Measurements from ENCODE around the gene ARHGEF7.
A peak's percentile ranks its signal among the peaks of the same experiment; 100 is the strongest.

ARHGEF7 gene

GRCh38 chr13:111178402-111178801 is 63.3 kb downstream of the ARHGEF7 start:
- Histone ChIP-seq H3K4me2 (ENCODE audit: low read length) (peak overlapping the region; percentile 51; the same call in 1 of the 2 replicates), H3K27ac (ENCODE audit: low read depth, low read length, poor library complexity, severe bottlenecking) (peak overlapping the region; percentile 91), H3K9me3 (ENCODE audit: low read length) (no peaks in the 10 kb centered on the region), H3K36me3 (ENCODE audit: insufficient read depth, low read length) (peaks cover 67% of the 10 kb centered on the region), H3F3A (ENCODE audit: insufficient read depth, low read length) (0 out of 2 replicates have a peak, but pooled peaks cover 1% of the 10 kb centered on the region), H3K79me2 (ENCODE audit: insufficient read depth, low read length) (peaks cover 53% of the 10 kb centered on the region), H3K9ac (ENCODE audit: low read length) (no peak overlapping the region; the same call in 1 of the 2 replicates), H3K4me1 (ENCODE audit: insufficient read depth, low read length, severe bottlenecking) (peaks cover 63% of the 10 kb centered on the region), H3K9me2 (ENCODE audit: low read depth, low read length) (no peaks in the 10 kb centered on the region), H4K20me1 (ENCODE audit: insufficient read depth, low read length) (no peaks in the 10 kb centered on the region), H2AFZ (ENCODE audit: low read length) (no peak overlapping the region), H3K4me3 (ENCODE audit: low read depth, low read length, poor library complexity, severe bottlenecking) (no peak overlapping the region), H3K27me3 (ENCODE audit: insufficient read depth, low read length) (no peaks in the 10 kb centered on the region)
- no peak for TF ChIP-seq EZH2 (IDR thresholded peaks at IDR 0.05; ENCODE audit: borderline replicate concordance, low read length)
- TF ChIP-seq, protein P1, sequence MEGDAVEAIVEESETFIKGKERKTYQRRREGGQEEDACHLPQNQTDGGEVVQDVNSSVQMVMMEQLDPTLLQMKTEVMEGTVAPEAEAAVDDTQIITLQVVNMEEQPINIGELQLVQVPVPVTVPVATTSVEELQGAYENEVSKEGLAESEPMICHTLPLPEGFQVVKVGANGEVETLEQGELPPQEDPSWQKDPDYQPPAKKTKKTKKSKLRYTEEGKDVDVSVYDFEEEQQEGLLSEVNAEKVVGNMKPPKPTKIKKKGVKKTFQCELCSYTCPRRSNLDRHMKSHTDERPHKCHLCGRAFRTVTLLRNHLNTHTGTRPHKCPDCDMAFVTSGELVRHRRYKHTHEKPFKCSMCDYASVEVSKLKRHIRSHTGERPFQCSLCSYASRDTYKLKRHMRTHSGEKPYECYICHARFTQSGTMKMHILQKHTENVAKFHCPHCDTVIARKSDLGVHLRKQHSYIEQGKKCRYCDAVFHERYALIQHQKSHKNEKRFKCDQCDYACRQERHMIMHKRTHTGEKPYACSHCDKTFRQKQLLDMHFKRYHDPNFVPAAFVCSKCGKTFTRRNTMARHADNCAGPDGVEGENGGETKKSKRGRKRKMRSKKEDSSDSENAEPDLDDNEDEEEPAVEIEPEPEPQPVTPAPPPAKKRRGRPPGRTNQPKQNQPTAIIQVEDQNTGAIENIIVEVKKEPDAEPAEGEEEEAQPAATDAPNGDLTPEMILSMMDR (IDR thresholded peaks at IDR 0.05; ENCODE audit: low read length) = no peak

- H3K9me3 ChIP-seq (ENCODE audit: low read length) = no peaks in the 10 kb centered on the region
- peak overlapping the region; percentile 9; the same call in 1 of the 2 replicates for H3K4me2 ChIP-seq (ENCODE audit: low read length)
- no peaks in the 10 kb centered on the region for H4K20me1 ChIP-seq (ENCODE audit: insufficient read depth, low read length)
- peaks cover 11% of the 10 kb centered on the region; the same call in 1 of the 2 replicates for H3F3A ChIP-seq (ENCODE audit: insufficient read depth, low read length)
- peaks cover 55% of the 10 kb centered on the region for H3K36me3 ChIP-seq (ENCODE audit: insufficient read depth, low read length)
- TF ChIP-seq EZH2 (IDR thresholded peaks at IDR 0.05; ENCODE audit: borderline replicate concordance, low read length) = no peak
- TF ChIP-seq, protein P1 (IDR thresholded peaks at IDR 0.05; ENCODE audit: low read length) = no peak
- H3K27ac ChIP-seq (ENCODE audit: low read depth, low read length, poor library complexity, severe bottlenecking) = peak overlapping the region; percentile 91
- H3K79me2 ChIP-seq (ENCODE audit: insufficient read depth, low read length) = peaks cover 51% of the 10 kb centered on the region
- peaks cover 80% of the 10 kb centered on the region for H3K4me1 ChIP-seq (ENCODE audit: insufficient read depth, low read length, severe bottlenecking)
- no peaks in the 10 kb centered on the region for H3K27me3 ChIP-seq (ENCODE audit: insufficient read depth, low read length)
- no peaks in the 10 kb centered on the region for H3K9me2 ChIP-seq (ENCODE audit: low read depth, low read length)
- H3K4me3 ChIP-seq (ENCODE audit: low read depth, low read length, poor library complexity, severe bottlenecking) = no peak overlapping the region
- H2AFZ ChIP-seq (ENCODE audit: low read length) = no peak overlapping the region
- H3K9ac ChIP-seq (ENCODE audit: low read length) = peak overlapping the region; percentile 22; the same call in 1 of the 2 replicates
These were observed 65.0 kb downstream of the ARHGEF7 start for GRCh38 chr13:111179908-111180760.

DNA sequence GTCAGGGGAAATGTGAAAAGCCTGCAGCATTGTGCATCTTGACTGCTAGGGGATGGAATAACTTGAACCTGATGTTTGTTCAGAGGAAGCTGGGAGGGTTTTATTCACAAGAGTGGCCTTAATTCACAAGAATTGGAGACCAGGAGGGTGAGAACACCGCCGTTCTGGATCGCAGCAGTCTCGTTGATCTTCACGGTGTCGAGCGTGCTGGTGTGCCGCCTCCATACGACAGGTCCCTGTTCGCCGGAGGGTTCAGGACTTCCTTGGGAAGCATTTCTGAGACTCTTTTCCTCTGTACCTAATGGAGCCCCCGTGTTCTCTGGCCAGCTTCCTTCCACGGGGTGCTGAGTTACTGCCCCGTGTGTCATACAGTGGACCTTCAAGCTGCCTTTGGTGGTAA is 66.9 kb downstream of the ARHGEF7 start:
- Histone ChIP-seq H2AFZ (ENCODE audit: low read length) (no peak overlapping the region), H3K4me2 (ENCODE audit: low read length) (no peak overlapping the region), H3K4me1 (ENCODE audit: insufficient read depth, low read length, severe bottlenecking) (peaks cover 89% of the 10 kb centered on the region), H3K9me2 (ENCODE audit: low read depth, low read length) (no peaks in the 10 kb centered on the region), H3K9ac (ENCODE audit: low read length) (no peak overlapping the region), H3K27me3 (ENCODE audit: insufficient read depth, low read length) (no peaks in the 10 kb centered on the region), H3K36me3 (ENCODE audit: insufficient read depth, low read length) (peaks cover 41% of the 10 kb centered on the region), H3K79me2 (ENCODE audit: insufficient read depth, low read length) (peaks cover 70% of the 10 kb centered on the region), H3F3A (ENCODE audit: insufficient read depth, low read length) (peaks cover 11% of the 10 kb centered on the region; the same call in 1 of the 2 replicates), H3K4me3 (ENCODE audit: low read depth, low read length, poor library complexity, severe bottlenecking) (no peak overlapping the region), H4K20me1 (ENCODE audit: insufficient read depth, low read length) (no peaks in the 10 kb centered on the region), H3K27ac (ENCODE audit: low read depth, low read length, poor library complexity, severe bottlenecking) (peak overlapping the region; percentile 91), H3K9me3 (ENCODE audit: low read length) (no peaks in the 10 kb centered on the region)
- no peak for TF ChIP-seq EZH2 (IDR thresholded peaks at IDR 0.05; ENCODE audit: borderline replicate concordance, low read length)
- TF ChIP-seq, protein P1 (IDR thresholded peaks at IDR 0.05; ENCODE audit: low read length) = no peak
